Measurements from ENCODE around the gene TRIM31.
"Not testable (repeated sequence)": the region's sequence is repeated elsewhere in the genome, so short reads cannot be mapped to it uniquely, and the experiment has no call there.

The TRIM31 gene

DNA sequence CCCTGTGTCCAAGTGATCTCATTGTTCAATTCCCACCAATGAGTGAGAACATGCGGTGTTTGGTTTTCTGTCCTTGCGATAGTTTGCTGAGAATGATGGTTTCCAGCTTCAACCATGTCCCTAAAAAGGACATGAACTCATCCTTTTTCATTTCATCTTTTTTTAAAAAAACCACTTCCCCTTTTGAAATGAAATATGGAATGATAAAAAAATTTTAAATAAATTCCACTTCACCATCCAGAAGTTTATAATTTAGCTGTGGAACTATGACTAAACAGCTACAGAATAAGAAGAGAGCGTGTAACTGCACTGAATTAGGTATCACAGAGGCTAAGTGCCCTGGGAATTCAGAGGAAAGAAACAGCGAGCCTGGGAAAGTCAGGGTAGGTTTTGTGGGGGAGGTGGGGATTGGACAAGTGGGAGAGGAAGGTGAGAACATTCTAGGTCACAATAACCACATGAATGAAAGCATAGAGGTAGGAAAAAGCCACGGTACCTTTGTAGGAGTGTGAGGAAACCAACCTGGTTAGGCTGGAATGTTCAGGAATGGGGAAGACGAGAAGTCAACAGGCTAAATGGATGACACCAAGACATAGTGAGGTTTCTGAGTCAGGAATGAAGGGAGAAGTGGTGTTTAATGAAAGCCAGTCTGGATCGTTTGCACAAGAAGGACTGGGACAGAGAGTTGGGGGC, 37.1 kb upstream of the TRIM31 start:
- FAIRE-seq (no peak), DNase-seq (ENCODE audit: insufficient read length, low spot score) (no peak)

DNA sequence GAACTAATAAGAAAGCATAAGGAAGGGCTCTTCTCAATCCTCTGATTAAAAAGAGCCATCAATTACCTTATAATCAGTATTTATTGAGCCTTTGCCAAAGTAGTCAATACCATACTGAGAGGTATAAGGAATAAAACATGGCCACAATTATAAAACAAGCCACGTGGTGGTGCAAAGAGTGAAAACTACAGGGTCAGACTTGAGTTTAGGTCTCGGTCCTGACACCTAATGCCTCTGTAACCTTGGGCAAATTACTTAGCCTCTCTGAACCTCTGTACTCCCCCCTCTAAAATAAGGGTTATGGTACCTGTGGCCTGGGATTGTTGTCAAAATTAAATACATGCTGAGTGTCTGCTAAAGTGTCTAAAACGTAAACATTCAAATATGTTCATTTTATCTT, 36.3 kb upstream of the TRIM31 start:
- no peak for DNase-seq (ENCODE audit: insufficient read length, low spot score)
- no peak for FAIRE-seq

DNA sequence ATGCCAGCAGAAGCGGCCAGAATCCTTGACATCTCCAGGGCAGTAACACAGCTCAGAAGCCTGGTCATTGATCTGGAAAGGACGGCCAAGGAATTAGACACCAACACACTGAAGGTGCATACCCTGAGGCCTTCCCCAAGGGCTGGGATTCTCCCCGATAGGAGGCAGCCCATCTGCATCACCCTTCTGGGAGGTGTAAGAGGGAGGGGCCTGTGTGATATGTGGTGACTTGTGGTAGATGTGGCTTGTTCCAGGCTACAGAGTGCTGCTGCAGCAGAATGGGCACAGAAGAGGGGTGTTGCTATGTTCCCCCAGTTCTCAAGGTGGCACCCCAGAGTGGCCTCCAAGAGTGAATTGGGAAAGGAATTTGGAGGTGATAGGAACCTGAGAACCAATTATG, 34.2 kb upstream of the TRIM31 start:
- no peak for DNase-seq (ENCODE audit: insufficient read length, low spot score)
- no peak for FAIRE-seq

DNA sequence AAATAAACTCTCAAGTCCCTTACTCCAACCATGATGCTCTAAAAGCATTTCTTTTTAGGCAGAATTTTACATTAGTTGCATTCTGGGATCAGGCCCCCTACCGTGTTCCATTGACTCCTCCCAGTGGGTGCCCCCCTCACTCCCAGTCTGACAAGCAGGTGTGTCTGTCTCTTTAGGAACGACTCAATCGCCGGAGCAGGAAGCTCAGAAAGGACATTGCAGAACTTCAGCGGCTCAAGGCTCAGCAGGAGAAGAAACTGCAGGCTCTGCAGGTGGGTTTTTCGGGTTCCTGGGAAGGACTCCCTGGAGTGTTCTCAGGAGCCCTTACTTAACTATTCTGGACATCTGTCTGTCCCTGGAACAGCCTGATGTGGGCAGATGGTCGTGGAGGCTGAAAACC, 32.9 kb upstream of the TRIM31 start:
- DNase-seq (ENCODE audit: insufficient read length, low spot score) (no peak), FAIRE-seq (no peak)

DNA sequence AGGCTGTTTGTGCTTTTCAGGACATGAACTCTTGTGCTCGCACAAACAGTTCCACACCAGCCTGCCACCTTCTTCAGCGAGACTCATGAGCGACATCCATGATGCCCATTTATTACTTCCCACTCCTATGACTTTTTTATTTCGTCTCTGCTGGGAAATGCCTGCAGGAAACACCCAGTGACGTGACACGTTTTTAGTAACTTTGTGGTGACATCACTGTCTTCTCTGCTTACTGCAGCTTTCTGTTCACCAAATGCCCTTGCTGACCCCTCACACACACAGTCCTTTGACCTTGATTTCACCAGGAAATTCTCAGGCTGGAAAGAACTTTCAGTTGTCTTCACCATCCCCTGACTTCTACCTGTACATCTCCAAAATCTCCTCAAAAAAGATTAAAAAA, 31.9 kb upstream of the TRIM31 start:
- FAIRE-seq (no peak), DNase-seq (ENCODE audit: insufficient read length, low spot score) (no peak)

DNA sequence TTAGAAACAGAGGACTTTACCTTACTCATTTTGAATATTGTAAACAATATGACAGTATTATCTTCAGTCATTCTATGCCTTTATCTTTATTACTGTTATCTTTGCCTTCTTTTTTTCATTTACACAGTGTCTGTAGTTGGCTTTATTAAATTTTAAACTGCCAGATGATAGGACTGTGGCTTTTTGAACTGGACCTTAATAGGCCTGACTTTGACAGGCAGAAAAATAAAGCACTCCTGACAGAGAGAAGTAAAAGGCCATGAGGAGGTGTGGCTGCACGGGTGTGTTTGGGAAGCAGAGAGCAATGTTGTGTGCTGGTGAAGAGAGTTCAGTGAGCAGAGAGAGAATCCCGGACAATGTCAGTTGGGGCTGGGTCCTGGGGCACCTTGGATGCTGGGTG, 30.9 kb upstream of the TRIM31 start:
- FAIRE-seq = no peak
- DNase-seq (ENCODE audit: insufficient read length, low spot score) = no peak

DNA sequence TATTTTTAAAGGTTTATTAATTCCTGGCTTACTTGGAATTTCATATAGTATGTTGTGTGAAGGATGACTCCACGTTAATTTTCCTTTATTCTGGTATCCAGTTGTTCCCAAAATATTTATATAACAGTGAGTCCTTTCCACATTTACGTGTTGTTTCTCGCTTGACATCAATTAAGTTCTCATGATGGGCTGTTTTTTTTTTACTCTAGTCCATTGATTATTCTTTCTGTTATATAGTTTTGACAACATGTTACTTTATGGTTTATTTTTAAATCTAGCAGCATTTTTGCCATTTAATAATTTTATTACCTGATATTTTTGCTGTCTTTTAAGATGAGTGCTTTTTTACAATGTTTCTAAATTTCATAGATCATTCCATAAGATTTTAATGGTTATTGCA, 29.8 kb upstream of the TRIM31 start:
- no peak for FAIRE-seq
- no peak for DNase-seq (ENCODE audit: insufficient read length, low spot score)

DNA sequence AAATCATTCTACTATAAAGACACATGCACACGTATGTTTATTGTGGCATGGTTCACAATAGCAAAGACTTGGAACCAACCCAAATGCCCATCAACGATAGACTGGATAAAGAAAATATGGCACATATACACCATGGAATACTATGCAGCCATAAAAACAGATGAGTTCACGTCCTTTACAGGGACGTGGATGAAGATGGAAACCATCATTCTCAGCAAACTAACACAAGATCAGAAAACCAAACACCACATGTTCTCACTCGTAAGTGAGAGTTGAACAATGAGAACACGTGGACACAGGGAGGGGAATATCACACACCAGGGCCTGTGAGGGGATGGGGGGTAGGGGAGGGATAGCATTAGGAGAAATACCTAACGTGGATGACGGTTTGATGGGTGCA, 27.4 kb upstream of the TRIM31 start:
- not testable (repeated sequence) for FAIRE-seq; DNase-seq (ENCODE audit: insufficient read length, low spot score)

DNA sequence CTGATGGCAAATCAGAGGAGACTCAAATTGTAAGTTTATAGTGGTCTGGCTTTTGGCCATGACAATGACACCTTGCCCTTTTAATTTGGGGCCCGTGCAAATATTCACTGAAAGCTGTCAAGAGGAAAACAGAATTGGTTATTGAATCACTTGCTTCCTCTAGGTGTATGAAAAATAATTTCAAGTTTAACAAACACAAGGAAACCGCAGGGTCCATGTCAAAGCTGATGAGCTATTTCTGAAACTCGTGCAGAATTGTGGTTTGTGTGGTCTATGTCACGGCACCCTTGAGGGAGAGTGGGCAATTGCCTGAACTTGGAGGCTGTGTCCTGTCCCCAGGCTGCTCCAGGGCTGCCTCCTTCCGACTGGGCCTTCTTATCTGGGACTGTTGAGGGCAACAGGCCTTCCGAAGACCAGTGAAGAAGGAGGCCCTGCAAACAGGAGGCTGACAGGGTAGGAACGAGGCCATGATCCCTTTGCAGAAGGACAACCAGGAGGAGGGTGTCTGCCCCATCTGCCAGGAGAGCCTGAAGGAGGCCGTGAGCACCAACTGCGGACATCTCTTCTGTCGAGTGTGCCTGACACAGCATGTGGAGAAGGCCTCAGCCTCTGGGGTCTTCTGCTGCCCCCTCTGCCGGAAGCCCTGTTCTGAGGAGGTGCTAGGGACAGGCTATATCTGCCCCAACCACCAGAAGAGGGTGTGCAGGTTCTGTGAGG, 23.8 kb upstream of the TRIM31 start:
- no peak for DNase-seq (ENCODE audit: insufficient read length, low spot score)
- FAIRE-seq = no peak

DNA sequence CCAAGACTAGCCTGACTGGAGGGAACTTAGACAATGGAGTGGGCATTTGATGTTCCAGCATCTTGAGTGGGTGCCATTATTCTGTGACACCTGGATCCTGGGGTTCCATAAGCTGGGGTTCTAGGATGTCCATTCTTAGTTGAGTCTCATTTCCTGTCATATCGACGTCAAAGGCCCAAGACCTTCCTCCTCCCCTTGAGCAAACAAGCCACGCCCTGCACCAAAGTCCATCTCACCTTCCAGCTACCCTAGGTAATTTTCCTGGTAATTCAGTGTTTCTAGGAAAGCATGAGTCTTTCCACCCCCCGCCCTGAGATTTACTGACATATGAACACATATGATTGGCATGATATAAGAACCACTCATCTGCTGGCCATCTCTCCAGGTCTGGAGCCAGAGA, 22.9 kb upstream of the TRIM31 start, which contains the start of gene TRIM40:
Gene TRIM40, plus strand, starts transcription at position 384 of the 400 bp plus-strand sequence. CDS start 897 bp downstream, outside the sequence.
- DNase-seq (ENCODE audit: insufficient read length, low spot score) (no peak), FAIRE-seq (no peak)

DNA sequence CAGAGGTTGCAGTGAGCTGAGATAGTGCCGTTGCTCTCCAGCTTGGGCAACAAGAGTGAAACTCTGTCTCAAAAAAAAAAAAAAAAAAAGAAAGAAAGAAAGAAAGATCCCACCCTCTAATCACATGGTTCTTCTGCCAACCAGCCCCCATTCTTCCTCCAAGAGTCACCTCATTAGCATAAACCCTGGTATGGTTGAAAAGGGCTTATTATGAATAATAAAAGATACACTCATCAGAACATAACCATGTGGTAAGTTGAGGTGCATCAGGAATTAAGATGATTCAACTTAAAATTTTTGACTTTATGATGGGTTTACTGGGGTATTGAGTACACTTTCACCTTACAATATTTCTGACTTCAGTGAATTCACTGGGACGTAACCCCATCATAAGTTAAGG, 22.3 kb upstream of the TRIM31 start:
- DNase-seq (ENCODE audit: insufficient read length, low spot score) = no peak
- no peak for FAIRE-seq

DNA sequence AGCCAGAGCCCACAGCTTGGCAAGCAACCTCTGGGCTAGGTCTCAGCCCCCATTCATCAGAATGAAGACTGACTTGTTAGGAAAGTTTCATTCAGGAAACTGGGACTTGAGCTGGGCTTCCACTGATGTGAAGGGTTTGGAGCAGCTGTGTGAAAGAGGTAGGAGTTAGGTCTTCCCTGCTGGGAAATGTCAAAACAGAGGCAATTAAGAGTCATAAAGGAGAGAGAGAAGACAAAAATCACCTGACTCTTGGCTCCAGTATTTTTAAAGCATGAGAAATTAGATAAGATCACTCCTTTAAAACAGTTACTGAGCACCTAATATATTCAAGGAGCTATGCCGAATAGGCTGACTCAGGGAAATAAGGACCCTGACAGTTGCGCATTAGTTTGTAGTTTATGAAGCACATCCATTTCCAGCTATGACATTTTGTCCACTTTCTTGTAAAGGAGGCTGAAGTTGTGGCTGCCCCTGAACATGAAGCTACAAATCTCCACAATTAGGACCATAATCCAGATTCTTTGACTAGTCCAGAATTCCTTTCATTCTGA, 19.1 kb upstream of the TRIM31 start:
- no peak for FAIRE-seq
- no peak for DNase-seq (ENCODE audit: insufficient read length, low spot score)

DNA sequence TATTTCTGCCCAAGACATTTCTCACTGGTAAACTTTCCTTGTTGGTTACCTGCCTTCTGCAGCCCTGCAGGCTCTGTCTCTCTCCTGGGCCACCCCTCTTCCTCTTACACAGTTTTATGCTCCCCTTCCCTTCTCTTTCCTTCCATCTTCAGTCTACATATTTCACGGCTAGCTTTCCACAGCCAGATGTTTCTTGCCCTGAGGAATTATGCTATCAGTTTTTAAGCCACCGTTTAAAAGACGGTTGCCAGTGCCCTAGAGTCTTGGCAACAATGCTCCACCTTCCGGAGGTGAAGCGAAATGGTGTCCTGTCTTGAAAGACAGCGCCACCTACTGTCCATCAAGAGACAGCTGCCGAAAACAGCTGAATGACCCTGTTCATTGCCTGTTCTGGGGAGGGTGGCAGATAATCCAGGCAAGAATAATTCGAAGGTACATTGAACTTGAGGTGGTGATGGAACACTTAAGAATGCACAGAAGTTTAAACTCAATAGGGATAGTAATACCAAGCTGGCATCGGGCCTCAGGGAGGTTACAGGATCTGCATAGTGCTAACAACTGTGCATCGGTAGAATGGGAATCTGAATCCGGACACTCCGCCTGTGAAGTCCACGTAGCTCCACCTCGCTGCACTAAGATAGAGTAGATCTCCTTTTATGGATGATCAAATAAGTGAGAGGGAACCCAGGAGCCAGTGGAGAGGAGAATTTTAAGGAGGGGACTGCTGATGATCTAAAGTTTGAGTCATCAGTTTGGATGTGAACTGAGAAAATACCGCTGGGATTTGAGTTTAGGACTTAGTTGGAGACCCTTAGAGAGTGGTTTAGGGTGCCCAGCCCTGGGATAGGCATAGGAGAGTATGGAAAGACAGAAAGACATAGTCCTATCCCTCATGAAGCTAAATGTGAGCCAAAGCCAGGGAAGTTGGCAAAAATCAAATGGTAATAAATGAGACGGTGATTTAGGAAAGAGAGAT, 18.3 kb upstream of the TRIM31 start:
- peak; percentile 93 for FAIRE-seq
- peak; percentile 88 for DNase-seq (ENCODE audit: insufficient read length, low spot score)

DNA sequence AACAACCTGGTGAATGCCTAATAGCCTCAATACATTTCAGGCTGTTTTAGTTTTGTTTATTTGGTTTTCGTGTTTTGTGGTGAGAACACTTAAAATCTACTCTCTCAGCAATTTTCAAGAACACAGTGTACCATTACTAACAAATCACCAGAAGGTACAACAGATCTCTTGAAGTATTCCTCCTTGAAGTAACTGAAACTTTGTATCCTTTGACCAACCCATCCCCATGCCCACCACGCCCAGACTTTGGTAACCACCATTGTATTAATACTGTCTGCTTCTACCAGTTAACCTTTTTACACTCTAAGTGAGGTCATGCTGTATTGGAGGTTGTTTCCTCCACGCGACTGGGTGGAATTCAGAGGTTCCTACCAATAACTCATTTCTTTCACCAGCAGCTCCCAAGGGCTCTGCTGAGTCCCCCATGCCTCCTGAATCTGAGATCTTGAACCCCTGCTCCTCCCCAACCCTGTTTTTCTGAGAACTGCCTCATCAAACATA, 17.3 kb upstream of the TRIM31 start:
- DNase-seq (ENCODE audit: insufficient read length, low spot score) (no peak), FAIRE-seq (no peak)

DNA sequence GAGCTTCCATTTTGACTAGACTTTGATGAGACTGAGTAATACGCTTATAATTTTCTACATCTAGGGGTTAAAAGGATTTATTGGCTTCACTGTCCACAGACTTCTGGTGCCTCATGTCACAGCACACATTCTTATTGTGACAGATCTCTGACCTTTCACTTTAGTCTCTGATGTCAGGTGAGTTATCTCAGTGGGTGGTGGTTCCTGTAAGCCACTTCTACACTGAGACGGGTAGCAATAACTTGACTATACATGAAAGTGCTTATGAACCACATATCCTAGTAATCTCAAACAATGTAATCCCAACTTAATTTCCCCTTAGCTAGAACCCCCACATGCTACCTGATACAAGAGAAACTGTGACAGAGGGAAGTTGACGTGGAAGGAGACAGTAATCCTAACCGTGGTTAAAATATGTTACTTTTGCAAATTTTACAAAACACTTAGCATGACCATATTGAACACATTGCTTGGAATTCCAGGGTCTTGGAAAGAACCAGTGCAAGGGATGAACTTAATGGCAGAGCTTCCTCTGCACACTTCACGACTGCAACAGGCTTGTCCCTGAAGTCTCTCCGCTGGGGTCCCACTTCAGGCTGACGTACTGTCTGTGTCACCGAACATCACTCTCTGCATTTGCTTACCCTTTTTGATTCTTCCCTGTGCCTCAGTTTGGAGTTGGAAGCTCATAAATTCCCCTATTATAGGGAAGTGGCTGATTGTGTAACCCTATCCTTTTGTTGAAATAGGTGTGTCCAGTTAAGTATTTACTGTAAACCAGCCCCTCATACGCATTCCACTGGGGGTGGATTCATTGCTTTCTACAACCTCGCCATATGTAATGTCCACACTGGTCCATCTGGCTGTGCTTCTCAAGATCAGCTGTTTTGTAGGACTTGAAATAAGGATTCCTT, 16.6 kb upstream of the TRIM31 start:
- FAIRE-seq (no peak), DNase-seq (ENCODE audit: insufficient read length, low spot score) (no peak)

DNA sequence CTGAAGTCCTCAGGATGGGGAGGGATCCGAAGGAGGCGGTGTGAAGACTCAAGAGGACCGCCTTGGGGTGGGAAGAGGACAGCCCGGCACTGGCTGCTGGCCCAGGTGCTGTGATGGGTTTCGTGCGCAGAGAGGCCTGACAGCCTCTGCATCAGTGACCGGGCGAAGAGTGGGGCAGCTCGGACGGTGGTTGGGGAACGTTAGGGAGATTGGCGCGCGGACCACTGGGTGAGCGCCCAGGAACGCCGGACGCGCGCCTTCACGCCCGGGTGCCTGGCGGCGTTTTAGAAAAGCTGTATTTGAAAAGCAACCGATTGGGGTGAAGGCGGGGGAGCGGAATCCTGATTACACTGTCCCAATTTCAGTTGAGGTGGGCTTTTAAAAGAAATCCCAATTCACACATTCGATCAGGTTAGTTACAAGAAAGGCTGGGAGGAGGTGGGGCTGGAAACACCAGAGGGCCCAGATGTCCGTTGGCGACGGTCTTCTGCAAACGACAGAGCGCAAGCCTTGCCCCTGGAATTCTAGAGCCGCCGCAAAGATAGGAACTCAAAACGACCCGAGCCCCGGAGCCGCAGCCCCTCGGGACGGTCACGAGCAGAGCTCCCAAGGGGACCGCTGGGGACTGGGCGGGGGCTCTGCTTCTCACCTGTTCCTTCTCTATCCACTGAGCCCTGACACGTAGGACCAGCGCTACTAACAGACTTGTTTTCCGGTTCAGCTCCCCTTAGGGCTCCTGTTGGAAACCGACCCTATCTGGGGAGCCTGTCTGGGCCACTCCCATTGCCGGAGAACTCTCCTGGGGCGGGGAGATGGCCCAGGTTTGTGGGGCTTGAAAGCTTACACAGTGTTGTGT, 14.6 kb upstream of the TRIM31 start:
- DNase-seq (ENCODE audit: insufficient read length, low spot score) (no peak), FAIRE-seq (no peak)

DNA sequence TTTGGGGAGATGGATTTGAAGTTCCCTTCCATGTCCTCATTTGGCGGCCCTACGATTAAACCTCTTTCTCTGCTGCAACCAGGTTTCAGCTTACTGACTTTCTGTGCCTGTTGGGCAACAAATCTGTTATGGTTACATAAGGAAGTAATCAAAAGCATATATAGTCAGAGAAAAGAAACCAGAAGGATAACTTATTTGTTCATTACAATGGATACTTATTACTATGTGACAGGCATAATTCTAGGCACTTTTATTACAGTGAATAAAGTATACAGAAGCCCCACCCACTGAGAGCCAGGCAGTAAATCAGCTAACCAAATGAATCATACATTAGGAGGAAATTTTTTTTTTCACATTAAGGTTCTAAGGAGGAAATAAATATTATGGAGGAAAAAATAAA, 9.6 kb upstream of the TRIM31 start:
- no peak for DNase-seq (ENCODE audit: insufficient read length, low spot score)
- FAIRE-seq = no peak

DNA sequence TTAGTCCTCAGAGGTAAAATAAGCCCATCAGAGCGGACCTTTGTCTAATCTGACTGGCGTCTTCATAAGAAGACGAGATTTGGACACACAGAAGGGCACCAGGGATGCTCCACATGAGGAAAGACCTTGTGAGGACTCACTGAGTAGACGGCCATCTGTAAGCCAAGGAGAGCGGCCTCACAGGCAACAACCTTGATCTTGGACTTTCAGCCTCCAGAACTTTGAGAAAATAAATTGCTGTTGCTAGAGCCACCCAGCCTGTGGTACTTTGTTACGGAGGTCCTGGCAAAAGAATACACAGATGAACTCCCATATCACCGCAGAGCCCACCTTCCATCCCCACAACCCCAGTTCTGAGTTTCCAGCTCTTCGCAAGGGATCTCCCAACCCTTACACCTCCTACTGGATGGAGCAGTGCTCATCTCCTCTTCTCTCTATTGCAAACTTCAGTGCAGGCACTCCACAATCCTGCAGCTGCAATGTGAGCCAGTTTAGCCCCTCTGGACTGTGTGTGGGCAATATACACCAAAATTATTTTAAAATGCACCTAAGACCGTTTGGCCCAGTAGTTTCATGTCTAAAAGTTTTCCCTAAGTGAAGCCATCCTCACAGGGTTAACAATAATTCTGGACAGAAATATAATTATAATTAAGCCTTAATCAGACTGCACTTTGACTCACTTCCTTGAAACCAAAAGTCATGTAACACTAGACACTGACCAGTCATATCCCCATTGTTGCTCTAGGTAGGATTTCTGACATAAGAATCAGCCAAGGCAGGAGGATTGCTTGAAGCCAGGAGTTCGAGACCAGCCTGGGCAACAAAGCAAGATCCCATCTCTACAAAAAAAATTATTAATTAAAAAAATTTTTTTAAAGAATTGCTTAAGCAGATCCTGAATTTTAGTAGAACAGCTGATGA, 8.8 kb upstream of the TRIM31 start:
- DNase-seq (ENCODE audit: insufficient read length, low spot score) (no peak), FAIRE-seq (no peak)
